NCI-H1092 (cell line): ENCODE measurements around the gene PRAC2.

ENCODE experiments used
- DNase-seq: peaks from one replicate; lab custom pipeline; 2025; lab: John Stamatoyannopoulos, UW

Gene PRAC2

DNA sequence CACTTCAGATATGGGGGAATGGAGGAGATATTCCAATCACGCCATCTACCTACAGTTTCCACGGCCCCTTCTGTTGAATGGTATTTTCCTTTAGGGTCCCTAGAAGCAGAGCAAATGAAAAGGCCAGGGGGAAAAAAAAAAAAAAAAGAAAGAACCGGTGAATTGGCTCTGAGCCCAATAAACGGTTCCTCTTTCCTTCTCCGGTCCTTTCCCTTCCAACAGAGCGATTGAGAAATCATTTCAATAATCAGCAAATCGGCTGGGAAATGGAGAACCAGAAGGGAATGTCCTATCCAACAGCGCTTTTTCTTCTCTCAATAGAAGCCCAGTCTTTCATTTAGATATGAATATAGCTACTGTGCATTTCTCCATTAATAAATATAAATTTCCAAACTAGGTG is 32.4 kb downstream of the PRAC2 start:
- DNase-seq: no peak

DNA sequence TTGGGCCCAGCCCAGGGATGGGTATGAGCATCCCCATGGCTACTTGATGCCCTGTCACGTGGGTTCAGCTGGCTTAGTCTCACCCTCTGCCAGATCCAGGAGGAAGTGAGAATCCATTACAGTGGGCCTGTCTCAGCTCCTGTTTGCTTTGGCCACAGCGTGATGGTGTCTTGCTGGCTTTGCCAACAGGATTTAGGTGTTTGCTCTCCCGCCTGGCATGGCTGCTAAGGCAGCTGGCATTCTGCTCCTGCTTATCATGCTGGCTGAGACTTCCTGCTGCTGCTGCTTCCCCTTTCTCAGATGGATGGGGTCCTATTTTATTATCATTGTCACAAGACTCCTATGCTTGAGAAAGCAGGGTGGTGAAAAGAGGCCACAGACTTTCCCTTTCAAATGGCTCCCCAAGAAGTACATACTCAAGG is 33.9 kb downstream of the PRAC2 start:
- DNase-seq: peak; percentile 66

DNA sequence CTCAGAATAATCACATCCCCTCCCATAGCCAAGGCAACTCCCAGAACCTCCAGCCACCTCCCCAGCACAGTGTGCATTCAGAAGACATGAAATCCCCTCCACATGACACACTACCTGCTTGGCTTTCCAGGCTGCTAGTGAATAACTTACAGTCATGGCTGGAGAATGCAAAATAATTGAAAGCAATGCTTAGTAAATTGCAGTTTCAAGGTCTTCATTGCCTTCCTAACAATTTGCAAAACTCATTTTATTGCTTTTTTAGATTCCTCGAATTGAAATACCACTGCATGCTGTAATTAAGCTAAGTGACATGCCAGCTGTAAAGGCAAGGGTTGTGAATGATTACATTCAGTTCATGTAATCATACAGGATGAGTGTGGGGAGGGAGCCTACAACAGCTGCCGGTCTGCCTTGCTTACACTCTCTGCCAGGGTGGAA is 34.6 kb downstream of the PRAC2 start:
- DNase-seq: no peak

DNA sequence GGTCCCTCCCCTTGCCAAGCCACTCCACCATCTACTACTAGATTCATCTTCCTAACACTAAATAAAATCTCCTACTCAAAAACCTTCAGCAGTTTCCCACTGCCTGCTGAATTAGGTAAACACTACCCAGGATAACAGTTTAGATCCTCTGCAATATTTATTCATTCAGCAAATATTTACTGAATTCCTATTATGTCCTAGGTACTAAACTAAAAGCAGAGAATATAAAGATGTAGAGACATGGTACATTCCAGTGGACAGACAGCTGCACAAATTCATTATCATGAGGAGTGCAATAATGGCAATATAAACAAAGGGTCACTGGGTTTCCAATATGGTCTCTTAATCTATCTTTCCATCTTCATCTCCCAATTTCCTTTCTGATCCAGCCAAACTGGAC is 36.3 kb downstream of the PRAC2 start:
- DNase-seq: no peak

- DNase-seq: no peak
Measured at GRCh38 chr17:48760411-48760810, 37.4 kb downstream of the PRAC2 start.

DNA sequence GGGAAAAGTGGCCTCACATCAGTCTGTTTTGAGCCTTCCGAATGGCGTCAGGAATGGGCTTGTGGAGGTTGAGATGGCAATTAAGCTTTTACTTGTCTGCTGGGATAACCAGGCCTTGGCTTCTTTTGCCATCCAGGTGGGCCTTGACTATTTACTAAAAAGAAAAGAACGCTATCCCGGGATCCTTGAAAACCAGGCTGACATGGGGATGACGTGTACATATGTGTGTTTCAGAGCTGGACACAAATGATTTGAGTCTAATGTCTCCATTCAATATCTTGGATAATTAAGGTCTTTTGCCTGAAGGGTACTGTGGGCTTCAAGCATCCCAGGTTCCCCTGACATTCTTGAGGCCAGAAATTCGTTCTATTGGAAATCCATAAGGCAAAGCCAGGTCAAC is 38.1 kb downstream of the PRAC2 start:
- no peak for DNase-seq

- DNase-seq: no peak
Measured at GRCh38 chr17:48767263-48767774, 44.3 kb downstream of the PRAC2 start.

- DNase-seq: no peak
Measured at GRCh38 chr17:48769009-48769675, 46.2 kb downstream of the PRAC2 start.

DNA sequence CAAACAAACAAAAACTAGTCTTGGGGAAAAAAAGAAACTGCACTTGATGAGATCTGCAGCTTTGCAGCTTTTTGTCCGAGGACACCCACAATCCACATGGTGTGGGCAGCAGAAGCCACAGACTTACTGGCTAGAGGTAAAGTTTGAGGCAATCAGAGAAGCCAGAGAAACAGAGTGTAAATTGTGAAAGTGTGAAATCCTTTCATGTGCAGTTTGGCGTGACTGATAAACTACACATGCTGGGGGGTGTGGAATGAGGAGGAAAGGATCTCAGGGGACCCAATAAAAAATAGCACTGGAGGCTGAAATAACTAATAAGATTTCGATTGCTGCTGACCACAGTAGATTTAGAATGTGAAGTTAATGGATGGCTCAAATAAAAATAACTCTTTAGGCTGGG is 48.0 kb downstream of the PRAC2 start:
- no peak for DNase-seq

GRCh38 chr17:48773245-48773644 is 50.3 kb downstream of the PRAC2 start:
- no peak for DNase-seq
